A673 (cell line): ENCODE data around the gene SHISA2.
"Not testable (repeated sequence)": the region's sequence is repeated elsewhere in the genome, so short reads cannot be mapped to it uniquely, and the experiment has no call there.

Experiments used
- EZH2 ChIP-seq: fragments of 200-600 bp; sonication (generic); IDR thresholded peaks from 2 replicates; pipeline ENCODE4 v1.6.1; 2017; ENCODE audit warnings: borderline replicate concordance, low read depth, mild to moderate bottlenecking, mixed read lengths, antibody characterized with exemption, low read length; ENCODE audit not compliant: poor library complexity, severe bottlenecking
- TF ChIP-seq, protein P1 (sequence below): fragments of 300-800, 200-600 bp; sonication (generic); conservative IDR thresholded peaks from 2 replicates; pipeline ENCODE4 v1.5.1; 2017; ENCODE audit warnings: low read depth, mild to moderate bottlenecking, antibody characterized with exemption, low read length, moderate library complexity, mixed read lengths

DNA sequence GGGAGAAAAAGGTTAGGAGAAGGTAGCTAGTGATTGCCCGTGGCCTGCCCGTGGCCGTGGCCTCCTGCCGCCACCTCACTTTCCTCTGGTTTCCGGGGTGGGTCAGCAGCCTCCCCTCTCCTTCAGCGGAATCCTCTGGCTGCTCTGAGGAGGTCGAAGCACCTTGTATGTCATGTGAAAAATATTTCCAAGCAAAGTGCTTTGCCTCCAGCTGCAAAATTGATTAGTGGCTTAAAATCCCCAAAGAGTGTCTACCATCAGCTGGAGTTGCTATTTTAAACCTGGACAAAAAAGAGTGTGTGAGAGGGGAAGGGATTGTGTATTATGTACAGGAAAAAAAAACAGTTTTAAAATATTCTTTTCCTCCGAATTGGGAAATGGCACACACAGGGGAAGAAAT, 17.8 kb upstream of the SHISA2 start:
- TF ChIP-seq EZH2 = not testable (repeated sequence)
- TF ChIP-seq, protein P1, sequence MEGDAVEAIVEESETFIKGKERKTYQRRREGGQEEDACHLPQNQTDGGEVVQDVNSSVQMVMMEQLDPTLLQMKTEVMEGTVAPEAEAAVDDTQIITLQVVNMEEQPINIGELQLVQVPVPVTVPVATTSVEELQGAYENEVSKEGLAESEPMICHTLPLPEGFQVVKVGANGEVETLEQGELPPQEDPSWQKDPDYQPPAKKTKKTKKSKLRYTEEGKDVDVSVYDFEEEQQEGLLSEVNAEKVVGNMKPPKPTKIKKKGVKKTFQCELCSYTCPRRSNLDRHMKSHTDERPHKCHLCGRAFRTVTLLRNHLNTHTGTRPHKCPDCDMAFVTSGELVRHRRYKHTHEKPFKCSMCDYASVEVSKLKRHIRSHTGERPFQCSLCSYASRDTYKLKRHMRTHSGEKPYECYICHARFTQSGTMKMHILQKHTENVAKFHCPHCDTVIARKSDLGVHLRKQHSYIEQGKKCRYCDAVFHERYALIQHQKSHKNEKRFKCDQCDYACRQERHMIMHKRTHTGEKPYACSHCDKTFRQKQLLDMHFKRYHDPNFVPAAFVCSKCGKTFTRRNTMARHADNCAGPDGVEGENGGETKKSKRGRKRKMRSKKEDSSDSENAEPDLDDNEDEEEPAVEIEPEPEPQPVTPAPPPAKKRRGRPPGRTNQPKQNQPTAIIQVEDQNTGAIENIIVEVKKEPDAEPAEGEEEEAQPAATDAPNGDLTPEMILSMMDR = not testable (repeated sequence)
